ENCODE data around the gene PLK3. TPM values are rescaled to one million over a fixed set of nuclear protein-coding genes. Genes with fewer than 3 reads are reported as not detected.
"Not testable (repeated sequence)": the region's sequence is repeated elsewhere in the genome, so short reads cannot be mapped to it uniquely, and the experiment has no call there.

Gene PLK3
- total RNA-seq, 2 experiments from 2014 or later = 8.8 to 10.1 TPM

- H3K79me2 ChIP-seq (ENCODE audit: insufficient read depth, low read depth, low read length) = no peaks in the 10 kb centered on the region
- no peak for DNase-seq (ENCODE audit: low spot score)
- no peak overlapping the region for H3K4me2 ChIP-seq (ENCODE audit: low read length)
- no peak overlapping the region for H3K4me3 ChIP-seq (ENCODE audit: low read depth, low read length, poor library complexity, severe bottlenecking)
- H3K36me3 ChIP-seq (ENCODE audit: insufficient read depth, low read length) = no peaks in the 10 kb centered on the region
- intact Hi-C loops (cut with micrococcal nuclease; ENCODE audit: unreplicated experiment) = loop anchor here (5.0 kb wide), 1 partner anchor 511 kb away; no protein-coding TSS in a partner anchor
- ChIA-PET CTCF (ENCODE audit: unreplicated experiment) (no interaction called here), POLR2A (interaction anchor here (0.7 to 1.6 kb wide), 8 partner anchors 9 to 93 kb away, joined by 3 to 5 read pairs (median 3); partner anchors contain the start of gene PLK3)
- TF ChIP-seq, protein P1, sequence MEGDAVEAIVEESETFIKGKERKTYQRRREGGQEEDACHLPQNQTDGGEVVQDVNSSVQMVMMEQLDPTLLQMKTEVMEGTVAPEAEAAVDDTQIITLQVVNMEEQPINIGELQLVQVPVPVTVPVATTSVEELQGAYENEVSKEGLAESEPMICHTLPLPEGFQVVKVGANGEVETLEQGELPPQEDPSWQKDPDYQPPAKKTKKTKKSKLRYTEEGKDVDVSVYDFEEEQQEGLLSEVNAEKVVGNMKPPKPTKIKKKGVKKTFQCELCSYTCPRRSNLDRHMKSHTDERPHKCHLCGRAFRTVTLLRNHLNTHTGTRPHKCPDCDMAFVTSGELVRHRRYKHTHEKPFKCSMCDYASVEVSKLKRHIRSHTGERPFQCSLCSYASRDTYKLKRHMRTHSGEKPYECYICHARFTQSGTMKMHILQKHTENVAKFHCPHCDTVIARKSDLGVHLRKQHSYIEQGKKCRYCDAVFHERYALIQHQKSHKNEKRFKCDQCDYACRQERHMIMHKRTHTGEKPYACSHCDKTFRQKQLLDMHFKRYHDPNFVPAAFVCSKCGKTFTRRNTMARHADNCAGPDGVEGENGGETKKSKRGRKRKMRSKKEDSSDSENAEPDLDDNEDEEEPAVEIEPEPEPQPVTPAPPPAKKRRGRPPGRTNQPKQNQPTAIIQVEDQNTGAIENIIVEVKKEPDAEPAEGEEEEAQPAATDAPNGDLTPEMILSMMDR (conservative IDR thresholded peaks at IDR 0.05; ENCODE audit: low read length) = no peak
- TF ChIP-seq EZH2phosphoT487 (IDR thresholded peaks at IDR 0.05; ENCODE audit: borderline replicate concordance, low read depth, low read length) = no peak
- no peak overlapping the region for H3K27ac ChIP-seq (ENCODE audit: low read depth, low read length, poor library complexity, severe bottlenecking)
- BruUV-seq (replicated peaks) = no TSS peak
- H3K4me1 ChIP-seq (ENCODE audit: insufficient read depth, low read length, poor library complexity, severe bottlenecking) = peaks cover 5% of the 10 kb centered on the region
- H3K9me2 ChIP-seq (ENCODE audit: insufficient read depth, low read length) = no peaks in the 10 kb centered on the region
- H2AFZ ChIP-seq (ENCODE audit: low read length) = no peak overlapping the region
- no peaks in the 10 kb centered on the region for H3K9me3 ChIP-seq (ENCODE audit: low read length)
- H4K20me1 ChIP-seq (ENCODE audit: insufficient read depth, low read length) = no peaks in the 10 kb centered on the region
Observed at GRCh38 chr1:44790968-44791801, 9.0 kb upstream of the PLK3 start.

DNA sequence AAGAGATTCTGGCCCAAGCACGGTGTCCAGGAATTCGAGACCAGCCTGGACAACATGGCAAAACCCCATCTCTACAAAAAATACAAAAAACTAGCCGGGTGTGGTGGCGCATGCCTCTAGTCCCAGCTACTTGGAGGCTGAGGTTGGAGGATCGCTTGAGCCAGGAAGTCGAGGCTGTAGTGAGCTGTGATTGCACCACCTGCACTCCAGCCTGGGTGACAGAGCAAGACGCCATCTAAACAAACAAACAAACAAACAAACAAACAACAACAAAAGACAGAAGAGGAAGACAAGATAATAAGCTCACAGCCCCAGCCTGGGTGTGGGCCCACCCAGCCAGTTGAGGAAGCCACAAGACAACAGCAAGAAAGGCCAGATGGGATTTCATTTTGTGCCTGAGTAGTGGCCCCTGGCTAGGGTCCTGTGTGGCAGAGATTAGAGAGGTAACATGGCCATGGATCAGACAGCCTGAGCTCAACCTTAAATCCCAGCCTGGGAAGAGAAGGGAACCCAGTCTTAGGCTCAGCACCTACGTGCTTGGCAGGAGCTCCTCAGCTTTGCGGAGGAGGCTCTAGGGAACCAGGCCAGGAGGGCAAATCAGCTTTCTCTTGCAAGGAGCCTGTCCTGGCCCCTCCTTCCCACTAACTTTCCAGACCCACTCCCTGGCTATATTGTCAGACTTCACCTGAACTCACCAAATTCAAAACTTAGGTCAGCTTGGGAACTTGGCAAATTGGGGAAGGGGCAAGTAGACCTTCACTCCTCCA, 7.3 kb upstream of the PLK3 start:
- H3K9me2 ChIP-seq (ENCODE audit: insufficient read depth, low read length) = no peaks in the 10 kb centered on the region
- no peak overlapping the region for H3K4me2 ChIP-seq (ENCODE audit: low read length)
- no peaks in the 10 kb centered on the region for H3K36me3 ChIP-seq (ENCODE audit: insufficient read depth, low read length)
- BruUV-seq (replicated peaks) = no TSS peak
- no peak for TF ChIP-seq EZH2phosphoT487 (IDR thresholded peaks at IDR 0.05; ENCODE audit: borderline replicate concordance, low read depth, low read length)
- TF ChIP-seq, protein P1 (conservative IDR thresholded peaks at IDR 0.05; ENCODE audit: low read length) = no peak
- no peaks in the 10 kb centered on the region for H3K9me3 ChIP-seq (ENCODE audit: low read length)
- ChIA-PET CTCF (ENCODE audit: unreplicated experiment) (interaction anchor here (0.5 to 0.6 kb wide), 2 partner anchors 17 to 219 kb away, joined by 3 read pairs; partner anchors contain the start of gene UROD), POLR2A (interaction anchor here (0.6 to 1.2 kb wide), 8 partner anchors 10 to 785 kb away, joined by 3 to 5 read pairs (median 3); no protein-coding TSS in a partner anchor)
- no peak overlapping the region for H3K27ac ChIP-seq (ENCODE audit: low read depth, low read length, poor library complexity, severe bottlenecking)
- no peaks in the 10 kb centered on the region for H3K79me2 ChIP-seq (ENCODE audit: insufficient read depth, low read depth, low read length)
- H4K20me1 ChIP-seq (ENCODE audit: insufficient read depth, low read length) = no peaks in the 10 kb centered on the region
- no peak for DNase-seq (ENCODE audit: low spot score)
- H3K4me1 ChIP-seq (ENCODE audit: insufficient read depth, low read length, poor library complexity, severe bottlenecking) = no peaks in the 10 kb centered on the region
- intact Hi-C loops (cut with micrococcal nuclease; ENCODE audit: unreplicated experiment) = loop anchor here (2.0 to 5.0 kb wide), 2 partner anchors 218 to 509 kb away; partner anchors contain the start of gene HECTD3
- H2AFZ ChIP-seq (ENCODE audit: low read length) = no peak overlapping the region
- no peak overlapping the region for H3K4me3 ChIP-seq (ENCODE audit: low read depth, low read length, poor library complexity, severe bottlenecking)

DNA sequence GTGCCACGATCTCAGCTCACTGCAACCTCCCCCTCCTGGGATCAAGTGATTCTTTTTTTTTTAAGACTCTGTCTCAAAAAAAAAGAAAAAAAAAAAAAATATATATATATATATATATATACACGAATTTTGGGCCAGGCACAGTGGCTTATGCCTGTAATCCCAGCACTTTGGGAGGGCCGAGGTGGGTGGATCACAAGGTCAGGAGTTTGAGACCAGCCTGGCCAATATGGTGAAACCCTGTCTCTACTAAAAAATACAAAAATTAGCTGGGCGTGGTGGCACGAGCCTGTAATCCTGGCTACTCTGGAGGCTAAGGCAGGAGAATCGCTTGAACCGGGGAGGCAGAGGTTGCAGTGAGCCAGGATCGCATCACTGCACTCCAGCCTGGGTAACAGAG, 2.3 kb upstream of the PLK3 start:
- H3K9me3 ChIP-seq (ENCODE audit: low read length); H3K4me3 ChIP-seq (ENCODE audit: low read depth, low read length, poor library complexity, severe bottlenecking); H3K9me2 ChIP-seq (ENCODE audit: insufficient read depth, low read length); BruUV-seq (replicated peaks); H3K4me2 ChIP-seq (ENCODE audit: low read length); H3K27ac ChIP-seq (ENCODE audit: low read depth, low read length, poor library complexity, severe bottlenecking); H3K36me3 ChIP-seq (ENCODE audit: insufficient read depth, low read length); DNase-seq (ENCODE audit: low spot score); H3K79me2 ChIP-seq (ENCODE audit: insufficient read depth, low read depth, low read length); H4K20me1 ChIP-seq (ENCODE audit: insufficient read depth, low read length); CTCF ChIA-PET (ENCODE audit: unreplicated experiment): not testable (repeated sequence)
- POLR2A ChIA-PET = interaction anchor here (0.6 kb wide), 2 partner anchors 35 to 85 kb away, joined by 3 to 4 read pairs; no protein-coding TSS in a partner anchor
- intact Hi-C loops (cut with micrococcal nuclease; ENCODE audit: unreplicated experiment) = loop anchor here (2.0 kb wide), 1 partner anchor 21 kb away; no protein-coding TSS in a partner anchor
- peak overlapping the region; percentile 34 for H2AFZ ChIP-seq (ENCODE audit: low read length)
- peaks cover 30% of the 10 kb centered on the region for H3K4me1 ChIP-seq (ENCODE audit: insufficient read depth, low read length, poor library complexity, severe bottlenecking)
